ENCODE data around the gene LAMA2. TPM values are rescaled to one million over a fixed set of nuclear protein-coding genes. Genes with fewer than 3 reads are reported as not detected.
A peak's percentile ranks its signal among the peaks of the same experiment; 100 is the strongest.

LAMA2 gene
- total RNA-seq, 1 donor from 2014 or later, result 88.8 TPM

GRCh38 chr6:129356129-129356528 lies 473.2 kb downstream of the LAMA2 start:
- no peak for ATAC-seq
- intact Hi-C loops (cut with DNase I), result no loop called here
- DNase-seq (ENCODE audit: low spot score), result no peak

GRCh38 chr6:129359811-129360681 lies 477.1 kb downstream of the LAMA2 start:
- intact Hi-C loops (cut with DNase I), result no loop called here
- no peak for DNase-seq (ENCODE audit: low spot score)
- no peak for ATAC-seq

GRCh38 chr6:129360682-129360955 lies 477.7 kb downstream of the LAMA2 start:
- no peak for DNase-seq (ENCODE audit: low spot score)
- ATAC-seq, result no peak
- intact Hi-C loops (cut with DNase I), result no loop called here

- no peak for DNase-seq (ENCODE audit: low spot score)
Measured at GRCh38 chr6:129364037-129364436, 481.1 kb downstream of the LAMA2 start.

GRCh38 chr6:129364767-129365166 lies 481.8 kb downstream of the LAMA2 start:
- intact Hi-C loops (cut with DNase I), result no loop called here
- ATAC-seq, result no peak
- DNase-seq (ENCODE audit: low spot score), result no peak

More at GRCh38 chr6:129364037-129364436, 481.1 kb downstream of the LAMA2 start:
- no peak for ATAC-seq
- intact Hi-C loops (cut with DNase I), result no loop called here

GRCh38 chr6:129368076-129368475 lies 485.1 kb downstream of the LAMA2 start:
- intact Hi-C loops (cut with DNase I), result no loop called here
- ATAC-seq (peak; percentile 56), DNase-seq (ENCODE audit: low spot score) (no peak)

GRCh38 chr6:129368970-129369369 lies 486.0 kb downstream of the LAMA2 start:
- DNase-seq (ENCODE audit: low spot score), result no peak
- ATAC-seq, result no peak
- intact Hi-C loops (cut with DNase I), result no loop called here

- ATAC-seq, result no peak
Measured at GRCh38 chr6:129369737-129370136, 486.8 kb downstream of the LAMA2 start.

GRCh38 chr6:129370268-129370916 lies 487.5 kb downstream of the LAMA2 start:
- ATAC-seq (no peak), DNase-seq (ENCODE audit: low spot score) (no peak)
- intact Hi-C loops (cut with DNase I), result no loop called here

More at GRCh38 chr6:129369737-129370136, 486.8 kb downstream of the LAMA2 start:
- intact Hi-C loops (cut with DNase I), result no loop called here
- no peak for DNase-seq (ENCODE audit: low spot score)

GRCh38 chr6:129381885-129382284 lies 498.9 kb downstream of the LAMA2 start:
- no peak for ATAC-seq
- intact Hi-C loops (cut with DNase I), result no loop called here
- no peak for DNase-seq (ENCODE audit: low spot score)

- intact Hi-C loops (cut with DNase I), result no loop called here
- no peak for ATAC-seq
Measured at GRCh38 chr6:129382916-129383315, 500.0 kb downstream of the LAMA2 start.

GRCh38 chr6:129385117-129385516 lies 502.2 kb downstream of the LAMA2 start:
- DNase-seq (ENCODE audit: low spot score) (no peak), ATAC-seq (no peak)
- intact Hi-C loops (cut with DNase I), result no loop called here

More at GRCh38 chr6:129382916-129383315, 500.0 kb downstream of the LAMA2 start:
- no peak for DNase-seq (ENCODE audit: low spot score)

GRCh38 chr6:129390900-129391299 lies 508.0 kb downstream of the LAMA2 start:
- intact Hi-C loops (cut with DNase I), result no loop called here
- no peak for DNase-seq (ENCODE audit: low spot score)
- ATAC-seq, result no peak

- intact Hi-C loops (cut with DNase I), result no loop called here
- no peak for ATAC-seq
- DNase-seq (ENCODE audit: low spot score), result no peak
Measured at GRCh38 chr6:129393654-129394053, 510.7 kb downstream of the LAMA2 start.

- ATAC-seq (no peak), DNase-seq (ENCODE audit: low spot score) (no peak)
- intact Hi-C loops (cut with DNase I), result no loop called here
Measured at GRCh38 chr6:129398764-129399163, 515.8 kb downstream of the LAMA2 start.

- intact Hi-C loops (cut with DNase I), result no loop called here
- no peak for ATAC-seq
- DNase-seq (ENCODE audit: low spot score), result no peak
Measured at GRCh38 chr6:129402244-129402643, 519.3 kb downstream of the LAMA2 start.

GRCh38 chr6:129411092-129411491 lies 528.2 kb downstream of the LAMA2 start:
- DNase-seq (ENCODE audit: low spot score) (no peak), ATAC-seq (no peak)
- intact Hi-C loops (cut with DNase I), result no loop called here

GRCh38 chr6:129416337-129416990 lies 533.5 kb downstream of the LAMA2 start:
- no peak for DNase-seq (ENCODE audit: low spot score)
- peak; percentile 41 for ATAC-seq
- intact Hi-C loops (cut with DNase I), result no loop called here

GRCh38 chr6:129417416-129418086 lies 534.6 kb downstream of the LAMA2 start:
- ATAC-seq (peak; percentile 32), DNase-seq (ENCODE audit: low spot score) (no peak)
- intact Hi-C loops (cut with DNase I), result no loop called here

- intact Hi-C loops (cut with DNase I), result no loop called here
- DNase-seq (ENCODE audit: low spot score) (no peak), ATAC-seq (no peak)
Measured at GRCh38 chr6:129419324-129419723, 536.4 kb downstream of the LAMA2 start.
